T47D (cell line): ENCODE measurements around the gene EPB41L2.

ENCODE experiments used
- DNase-seq, 2 experiments: peaks; one replicate each; pipeline versions ENCODE4 v3.0.0 to v3.0.0-alpha.2; 2011 to 2012; ENCODE audit warnings: low read depth in 1 of 2, low spot score in 1 of 2
- JUND ChIP-seq: IDR thresholded peaks from 2 replicates; pipeline ENCODE4 v1.6.1; 2012; ENCODE audit warnings: low read depth
- in situ Hi-C: cut with HindIII; loops from 2 replicates; pipeline ENCODE4 v1.10.0; 2016; ENCODE audit warnings: low sequenced_read_pairs, low pct_unique_long_range_greater_than_20kb

Gene EPB41L2

DNA sequence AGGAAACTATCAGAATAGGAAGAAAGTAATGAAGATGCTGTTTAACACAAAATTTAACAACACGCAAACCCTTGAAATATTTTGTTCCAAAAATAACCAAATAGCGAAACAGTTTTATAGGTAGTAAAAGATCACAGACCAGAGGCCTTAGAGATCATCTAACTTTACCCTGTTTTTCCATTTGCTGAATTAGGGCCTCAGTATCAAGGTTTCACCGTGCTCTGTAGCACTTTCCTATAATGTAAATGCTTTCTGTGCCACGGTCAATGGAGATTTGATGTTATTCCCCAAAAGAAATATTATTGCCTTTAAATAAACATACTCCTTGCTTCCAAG, 23.7 kb downstream of the EPB41L2 start:
- in situ Hi-C loops: no loop called here
- DNase-seq: no peak
- no peak for TF ChIP-seq JUND

DNA sequence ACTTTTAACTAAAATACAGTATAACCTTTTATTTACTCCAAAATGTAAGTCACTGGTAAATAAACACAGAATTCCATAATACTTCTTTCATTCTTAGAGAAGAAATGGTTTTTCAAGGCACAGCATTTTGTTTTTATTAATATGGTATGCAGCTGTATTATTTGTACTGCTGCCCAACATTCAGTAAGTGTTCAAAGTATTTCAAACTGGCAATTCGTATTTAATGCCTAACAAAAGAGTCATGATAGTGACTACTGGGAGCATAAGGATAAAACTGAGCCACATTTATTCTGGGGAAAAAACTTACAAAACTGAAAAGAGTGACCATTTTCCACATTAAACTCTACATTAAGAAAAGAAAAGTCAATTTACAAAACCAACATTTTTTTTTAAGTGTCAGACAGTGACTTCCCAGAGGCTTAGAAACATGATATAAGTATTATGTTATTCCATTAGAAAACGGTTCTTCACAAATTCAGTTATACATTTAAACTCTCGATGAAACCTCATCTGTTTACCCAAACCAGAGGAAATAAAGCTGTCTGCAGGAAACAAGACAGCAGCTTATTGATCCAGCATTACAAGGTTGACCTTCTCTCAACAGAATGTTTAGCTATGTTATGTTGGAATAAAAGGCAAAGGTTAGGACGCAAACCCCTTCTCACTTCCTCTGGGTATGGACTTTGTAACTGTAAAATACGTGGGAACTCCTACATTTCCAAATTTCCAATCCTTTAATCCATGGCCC, 24.3 kb downstream of the EPB41L2 start:
- TF ChIP-seq JUND: no peak
- in situ Hi-C loops: no loop called here
- DNase-seq: no peak

DNA sequence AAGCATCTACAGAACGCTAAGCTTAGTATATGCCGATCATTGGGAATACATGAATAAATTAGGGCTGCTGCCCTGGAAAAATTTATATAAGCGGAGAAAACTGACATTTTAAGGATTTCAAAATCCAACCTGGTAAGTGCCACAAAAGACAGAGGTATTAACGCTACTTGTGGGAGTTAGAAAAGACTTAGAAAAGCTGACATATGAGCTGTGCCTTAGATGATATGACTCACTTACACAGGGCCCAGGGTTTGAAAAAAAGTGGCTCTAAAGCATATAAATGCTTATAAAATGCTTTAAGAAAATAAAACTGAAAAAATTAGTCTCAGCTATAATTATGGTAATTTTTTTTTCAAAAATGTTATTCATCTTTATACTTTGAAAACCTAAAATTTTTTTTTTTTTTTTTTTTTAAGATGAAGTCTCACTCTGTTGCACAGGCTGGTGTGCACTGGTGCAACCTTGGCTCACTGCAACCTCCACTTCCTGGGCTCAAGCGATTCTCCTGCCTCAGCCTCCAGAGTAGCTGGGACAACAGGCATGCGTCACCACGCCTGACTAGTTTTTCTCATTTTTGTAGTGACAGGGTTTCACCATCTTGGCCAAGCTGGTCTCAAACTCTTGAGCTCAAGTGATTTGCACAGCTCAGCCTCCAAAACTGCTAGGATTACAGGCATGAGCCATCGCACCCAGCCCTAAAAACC, 25.7 kb downstream of the EPB41L2 start:
- no peak for DNase-seq
- no peak for TF ChIP-seq JUND
- in situ Hi-C loops: no loop called here

DNA sequence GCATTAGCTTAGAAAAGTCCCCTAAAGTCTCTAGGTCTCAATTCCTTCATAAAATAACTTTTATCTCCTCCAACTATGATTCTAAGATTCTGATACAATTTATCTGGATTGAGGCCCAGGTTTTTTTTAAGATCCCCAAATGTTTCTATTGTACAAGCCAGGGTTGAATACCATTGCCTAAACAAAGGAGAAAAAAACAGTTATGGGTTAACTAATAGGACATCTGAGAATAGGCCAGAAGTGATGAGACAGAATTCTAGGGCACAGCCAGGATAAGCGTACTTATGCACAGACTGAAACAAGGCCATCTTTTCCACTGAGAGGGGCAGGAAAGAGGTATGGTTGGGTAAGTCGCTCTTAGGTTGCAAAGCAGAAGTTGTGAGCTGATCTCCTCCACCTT, 26.4 kb downstream of the EPB41L2 start:
- TF ChIP-seq JUND: no peak

DNA sequence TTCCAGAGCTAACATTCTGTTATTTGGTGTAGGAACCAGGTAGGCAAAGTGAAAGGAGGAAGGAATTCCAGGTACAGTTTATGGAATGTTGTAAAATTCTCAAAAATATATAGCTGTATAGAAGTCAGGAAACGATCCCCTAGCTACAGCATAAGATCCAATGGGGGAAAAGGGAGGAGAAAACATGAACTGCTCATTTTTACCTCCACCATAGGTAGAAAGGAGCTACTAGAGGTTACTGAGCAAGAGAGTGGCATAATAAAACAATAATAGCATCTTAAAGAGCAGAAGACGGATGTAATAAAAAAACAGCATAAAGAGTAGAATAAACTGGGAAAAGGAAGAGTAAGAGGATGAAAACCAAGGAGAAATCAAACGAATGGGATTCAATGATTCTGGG, 26.9 kb downstream of the EPB41L2 start:
- no peak for DNase-seq
- no peak for TF ChIP-seq JUND
- in situ Hi-C loops: no loop called here

More for the DNA sequence above, 26.4 kb downstream of the EPB41L2 start:
- in situ Hi-C loops: no loop called here
- DNase-seq: no peak

DNA sequence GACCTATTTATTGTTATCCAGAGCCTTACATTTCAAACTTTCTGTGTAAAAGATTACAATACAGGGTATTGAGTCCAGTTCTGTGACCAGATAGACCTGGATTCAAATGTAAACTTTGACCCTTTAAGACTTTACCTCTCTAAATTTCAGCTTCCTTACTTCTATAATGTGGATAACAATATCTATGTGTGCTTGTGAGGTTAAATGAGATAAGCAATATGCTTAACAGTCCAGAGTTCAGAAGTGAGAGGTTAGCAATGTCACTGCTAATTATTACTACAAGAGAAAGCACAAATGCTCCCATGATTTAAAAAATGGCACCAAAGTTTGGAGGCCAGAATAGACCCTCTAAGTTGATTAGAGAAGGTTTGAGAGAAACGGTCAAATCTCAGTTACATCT, 27.5 kb downstream of the EPB41L2 start:
- in situ Hi-C loops: no loop called here
- DNase-seq: no peak
- no peak for TF ChIP-seq JUND

DNA sequence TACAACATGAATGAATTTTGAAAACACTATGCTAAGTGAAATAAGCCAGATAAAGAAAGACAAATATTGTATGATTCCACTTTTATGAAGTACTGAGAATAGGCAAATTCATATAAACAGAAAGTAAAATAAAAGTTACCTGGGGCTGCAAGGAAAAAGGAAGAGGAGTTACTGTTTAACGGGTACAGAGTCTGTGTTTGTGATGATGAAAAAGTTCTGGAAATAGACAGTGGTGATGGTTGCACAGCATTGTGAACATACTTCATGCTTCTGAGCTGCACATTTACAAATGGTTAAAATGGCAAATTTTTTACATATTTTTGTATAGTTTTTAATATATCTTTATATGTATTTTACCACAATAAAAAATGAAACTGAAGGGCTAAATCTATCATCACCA, 29.4 kb downstream of the EPB41L2 start:
- no peak for DNase-seq
- in situ Hi-C loops: no loop called here
- no peak for TF ChIP-seq JUND

DNA sequence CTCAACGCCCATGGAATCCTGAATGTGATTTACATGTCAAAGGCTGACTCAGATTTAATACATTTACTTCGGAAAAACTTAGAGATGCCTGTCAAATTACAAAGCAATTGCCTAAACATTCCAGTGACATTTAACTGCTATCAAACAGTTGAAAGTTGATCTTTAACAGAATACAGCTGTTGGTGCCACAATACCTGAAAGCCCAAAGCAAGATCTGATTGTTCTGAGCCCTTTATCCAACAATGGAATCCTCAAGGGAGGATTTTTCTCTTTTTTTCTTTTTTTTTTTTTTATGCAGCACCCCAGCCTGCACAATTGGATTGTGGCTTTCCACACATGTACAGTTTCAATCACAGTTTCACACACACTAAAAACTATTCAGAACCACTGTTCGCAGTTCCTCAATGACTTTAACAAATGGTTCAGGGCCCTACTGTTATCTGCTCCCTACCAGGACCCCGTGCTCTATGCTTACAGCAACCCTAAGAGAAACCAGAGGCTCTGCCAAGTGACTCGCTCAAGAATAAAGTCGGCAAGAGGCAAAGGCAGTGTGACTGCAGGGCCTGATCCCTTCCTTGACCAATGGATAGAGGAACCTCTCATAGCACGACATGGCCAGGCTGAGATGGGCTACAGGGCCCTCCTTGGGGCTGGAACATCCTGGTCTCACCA, 33.3 kb downstream of the EPB41L2 start:
- no peak for TF ChIP-seq JUND
- no peak for DNase-seq
- in situ Hi-C loops: no loop called here

DNA sequence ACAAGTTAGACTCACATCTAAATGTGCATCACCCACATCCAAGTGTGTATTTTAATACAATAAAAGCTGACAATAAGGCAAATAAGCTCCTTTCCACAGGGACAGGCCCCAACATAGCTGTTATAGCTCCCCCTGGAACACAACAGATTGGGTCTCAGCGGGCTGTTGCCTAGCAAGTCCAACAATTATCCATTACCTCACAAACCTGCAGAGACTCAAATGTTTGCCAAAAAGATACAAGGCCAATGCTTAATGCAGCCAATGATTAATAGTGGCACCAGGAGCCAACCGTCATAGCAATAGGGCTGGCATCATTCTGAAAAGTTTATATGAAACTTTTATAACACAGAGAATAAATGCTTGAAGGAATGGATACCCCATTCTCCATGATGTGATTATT, 35.7 kb downstream of the EPB41L2 start:
- in situ Hi-C loops: no loop called here
- no peak for TF ChIP-seq JUND
- no peak for DNase-seq

DNA sequence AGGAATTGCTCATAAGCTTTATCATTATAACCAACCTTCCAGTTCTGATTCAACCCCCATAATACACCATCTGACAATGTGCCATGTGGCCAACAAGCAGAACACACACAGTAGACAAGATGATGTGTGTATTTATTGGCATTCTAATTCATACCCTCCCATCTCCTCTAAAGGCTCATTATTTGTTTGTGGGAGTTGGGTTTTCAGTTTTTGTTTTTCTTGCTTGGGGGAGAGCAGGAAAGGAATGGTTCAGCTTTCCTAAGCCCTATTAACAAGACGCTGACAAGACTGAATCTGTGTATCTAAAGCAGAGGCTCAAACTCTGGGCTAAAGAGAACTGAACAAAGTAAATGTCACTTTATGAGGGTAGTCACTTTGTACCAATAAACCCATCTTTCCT, 36.8 kb downstream of the EPB41L2 start:
- in situ Hi-C loops: no loop called here
- no peak for TF ChIP-seq JUND
- no peak for DNase-seq

DNA sequence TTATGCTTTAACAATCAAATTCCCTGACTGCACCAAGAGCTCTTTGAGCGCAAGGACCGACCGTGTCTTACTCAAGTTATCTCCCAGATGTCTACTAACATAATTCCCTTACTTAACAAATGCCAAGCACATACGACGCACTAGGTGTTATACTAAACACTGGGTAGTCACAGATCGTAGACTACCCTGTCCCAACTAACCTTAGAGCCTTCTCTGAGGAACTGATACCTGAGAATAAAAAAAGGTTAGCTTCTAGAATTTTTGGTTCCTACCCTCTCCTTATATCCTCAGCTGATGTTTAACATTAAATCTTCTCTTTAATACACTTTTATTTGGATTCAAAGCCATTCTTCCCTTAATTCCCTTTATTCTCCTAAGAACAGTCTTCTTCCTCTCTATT, 38.5 kb downstream of the EPB41L2 start:
- TF ChIP-seq JUND: no peak
- DNase-seq: no peak

DNA sequence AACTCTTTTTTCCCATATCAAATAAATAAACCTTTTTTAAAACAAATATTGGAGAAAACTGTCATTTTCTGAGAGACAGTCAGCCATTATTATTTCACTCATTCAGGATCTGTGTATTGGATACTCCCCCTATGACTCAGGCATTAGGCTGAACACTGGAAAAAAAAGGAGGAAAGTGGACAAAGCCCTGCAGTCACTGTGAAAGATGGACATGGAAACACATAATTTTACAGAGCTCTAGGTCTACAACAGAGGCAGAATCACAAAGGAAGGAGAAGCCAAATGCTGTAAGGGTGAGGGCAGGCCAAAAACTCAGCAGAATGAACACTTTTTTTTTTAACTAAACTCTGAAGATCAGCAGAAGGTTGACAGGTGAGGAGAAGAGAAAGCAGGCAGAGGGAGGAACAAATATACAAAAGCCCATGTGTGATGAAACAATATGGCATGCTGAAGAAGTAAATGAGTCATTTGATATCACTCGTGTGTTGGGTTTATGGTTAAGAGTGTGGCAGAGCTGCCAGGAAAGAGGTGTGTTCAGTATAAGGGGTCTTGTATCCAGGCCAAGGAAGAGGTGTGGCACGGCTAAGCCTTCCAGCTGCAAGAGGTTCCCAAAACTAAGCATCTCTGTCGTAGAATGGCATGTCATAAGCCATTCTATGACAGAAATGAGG, 39.1 kb downstream of the EPB41L2 start:
- in situ Hi-C loops: no loop called here
- no peak for DNase-seq
- no peak for TF ChIP-seq JUND

More for the DNA sequence above, 38.5 kb downstream of the EPB41L2 start:
- in situ Hi-C loops: no loop called here

DNA sequence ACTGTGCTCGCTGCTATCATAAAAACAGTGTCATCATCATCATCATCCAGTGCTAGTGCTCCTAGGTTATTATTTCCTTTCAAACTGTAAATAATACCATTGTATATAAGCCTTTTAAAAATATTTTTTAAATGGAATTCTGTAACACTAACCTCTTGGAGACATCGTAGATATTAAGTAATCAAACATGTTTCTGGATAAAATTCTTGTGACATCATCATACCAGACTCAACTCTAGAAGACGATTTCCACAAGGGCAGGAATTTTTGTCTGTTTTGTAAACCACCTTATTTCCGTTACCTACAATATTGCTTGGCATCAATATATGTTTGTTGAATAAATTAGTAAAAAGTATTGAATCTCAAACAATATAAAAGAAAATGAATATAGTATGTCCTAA, 40.4 kb downstream of the EPB41L2 start:
- in situ Hi-C loops: no loop called here
- DNase-seq: no peak
- TF ChIP-seq JUND: no peak
